H1 (cell line): ENCODE measurements around the gene DPY19L1. TPM values are rescaled to one million over a fixed set of nuclear protein-coding genes. Genes with fewer than 3 reads are reported as not detected.

Source experiments
- CHD7 ChIP-seq: fragments of 300-600 bp; sonication (generic); IDR thresholded peaks from 2 replicates; pipeline ENCODE4 v1.7.1; 2012; ENCODE audit warnings: low read length, moderate library complexity, mild to moderate bottlenecking, inconsistent platforms; ENCODE audit not compliant: insufficient replicate concordance
- CREB1 ChIP-seq: IDR thresholded peaks from 2 replicates; pipeline ENCODE4 v1.6.1; 2012; ENCODE audit warnings: inconsistent platforms
- E2F6 ChIP-seq: IDR thresholded peaks from 2 replicates; pipeline ENCODE4 v1.6.1; 2012; ENCODE audit warnings: inconsistent platforms
- GABPA ChIP-seq: IDR thresholded peaks from 2 replicates; pipeline ENCODE4 v1.6.1; 2011; ENCODE audit warnings: mild to moderate bottlenecking, low read length, moderate library complexity, borderline replicate concordance; ENCODE audit not compliant: insufficient read depth
- KDM4A ChIP-seq: IDR thresholded peaks from one replicate; pipeline ENCODE4 v1.7.1; 2012; ENCODE audit warnings: low read depth, mild to moderate bottlenecking, moderate library complexity, low read length, inconsistent platforms; ENCODE audit not compliant: severe bottlenecking
- KDM5A ChIP-seq: fragments of 200-600 bp; IDR thresholded peaks from 2 replicates; pipeline ENCODE4 v1.7.1; 2012; ENCODE audit warnings: mild to moderate bottlenecking, low read length, inconsistent platforms, mixed read lengths
- RNF2 ChIP-seq: fragments of 200-900, 300-1000 bp; sonication (generic); IDR thresholded peaks from 2 replicates; pipeline ENCODE4 v1.7.1; 2016; ENCODE audit warnings: borderline replicate concordance, low read depth, mild to moderate bottlenecking, antibody characterized with exemption, low read length; ENCODE audit not compliant: poor library complexity, severe bottlenecking; ENCODE audit errors: missing control alignments
- SUZ12 ChIP-seq: fragments of 200-600 bp; sonication (generic); IDR thresholded peaks from 2 replicates; pipeline ENCODE4 v1.6.1; 2012; ENCODE audit warnings: mild to moderate bottlenecking, inconsistent platforms, low read length, moderate library complexity, mixed read lengths
- TAF1 ChIP-seq: IDR thresholded peaks from 2 replicates; pipeline ENCODE4 v1.6.1; 2011; ENCODE audit warnings: mild to moderate bottlenecking, low read depth, low read length
- polyA plus RNA-seq, 7 experiments: library from polyadenylated mRNA; depleted of rRNA in 3 of 7; stranded (reverse) in 5 of 7; unstranded in 2 of 7; fragments of >200 nt in 5 of 7; fragments of 200-250 nt in 2 of 7; gene quantifications; 1 replicate in 5 of 7; 2 replicates in 1 of 7; 4 replicates in 1 of 7; pipeline versions ENCODE4 v1.2.1 to v1.2.3, GENCODE V29; 2011 to 2013; ENCODE audit warnings: missing spikeins in 2 of 7, mixed read lengths in 2 of 7
- total RNA-seq: library from RNA; stranded (reverse); fragmentation: NEBNext Ultra II Directional; extraction: Animal tissue kit (Norgen Biotek cat#: 25700); gene quantifications from 2 replicates; pipeline ENCODE4 v1.2.1, GENCODE V29; 2021

The DPY19L1 gene
- total and polyA plus RNA-seq, 2 of the 8 experiments (the other 6 are each of a cell fraction or from before 2014, with no cell fraction given), result 14.1 to 23.3 TPM

- TF ChIP-seq CHD7 (no peak), SUZ12 (no peak), KDM5A (no peak), KDM4A (peak; percentile 86), CREB1 (no peak), RNF2 (no peak), E2F6 (no peak), TAF1 (peak; percentile 51), GABPA (no peak)
Measured at GRCh38 chr7:35036361-35037171, 719 bp downstream of the DPY19L1 start (continued).
